Measurements from ENCODE around the gene MAN1A2. TPM values are rescaled to one million over a fixed set of nuclear protein-coding genes. Genes with fewer than 3 reads are reported as not detected.

Gene MAN1A2
- total RNA-seq, 6 experiments from 2014 or later: 24.6 to 39.2 (median 31.2) TPM

GRCh38 chr1:117392771-117393170, 25.5 kb downstream of the MAN1A2 start:
- TF ChIP-seq POLR2A (IDR thresholded peaks at IDR 0.05): no peak
- no peak for TF ChIP-seq CTCF (IDR thresholded peaks at IDR 0.05)
- Histone ChIP-seq H3K27ac (no peak overlapping the region), H3K4me3 (no peak overlapping the region), H3K9me3 (no peaks in the 10 kb centered on the region), H3K27me3 (no peaks in the 10 kb centered on the region), H3K4me1 (peaks cover 0 to 21% (median 0%) of the 10 kb centered on the region in 4 donors), H3K36me3 (no peaks in the 10 kb centered on the region)
- ATAC-seq (no peak), DNase-seq (no peak)
- intact Hi-C loops (cut with DNase I): no loop called here
- 27% methylated on average over 1 of the region's 1 CpG for WGBS (ENCODE audit: insufficient coverage, low coverage, low lambda C conversion rate, missing lambda C conversion rate)

- no peak for TF ChIP-seq CTCF (IDR thresholded peaks at IDR 0.05)
- no peak for TF ChIP-seq POLR2A (IDR thresholded peaks at IDR 0.05)
- Histone ChIP-seq H3K4me3 (no peak overlapping the region), H3K27me3 (no peaks in the 10 kb centered on the region), H3K4me1 (peaks cover 0 to 14% (median 2%) of the 10 kb centered on the region in 4 donors), H3K9me3 (no peaks in the 10 kb centered on the region), H3K27ac (no peak overlapping the region), H3K36me3 (no peaks in the 10 kb centered on the region)
- no peak for ATAC-seq
- no peak for DNase-seq
- intact Hi-C loops (cut with DNase I): no loop called here
These were observed 28.8 kb downstream of the MAN1A2 start for GRCh38 chr1:117396074-117396473.

GRCh38 chr1:117396636-117397035, 29.4 kb downstream of the MAN1A2 start:
- intact Hi-C loops (cut with DNase I): no loop called here
- Histone ChIP-seq H3K4me1 (peaks cover 0 to 13% (median 2%) of the 10 kb centered on the region in 4 donors), H3K27me3 (no peaks in the 10 kb centered on the region), H3K9me3 (no peaks in the 10 kb centered on the region), H3K27ac (no peak overlapping the region), H3K36me3 (no peaks in the 10 kb centered on the region), H3K4me3 (no peak overlapping the region)
- DNase-seq (no peak), ATAC-seq (no peak)
- TF ChIP-seq POLR2A (IDR thresholded peaks at IDR 0.05) (no peak), CTCF (IDR thresholded peaks at IDR 0.05) (no peak)

- Histone ChIP-seq H3K9me3 (no peaks in the 10 kb centered on the region), H3K4me1 (peaks cover 0 to 13% (median 2%) of the 10 kb centered on the region in 4 donors), H3K27me3 (no peaks in the 10 kb centered on the region), H3K4me3 (no peak overlapping the region), H3K27ac (no peak overlapping the region), H3K36me3 (no peaks in the 10 kb centered on the region)
- no peak for DNase-seq
- ATAC-seq: no peak
- 84% methylated on average over 5 of the region's 6 CpGs for WGBS (ENCODE audit: insufficient coverage, low coverage, low lambda C conversion rate, missing lambda C conversion rate)
- intact Hi-C loops (cut with DNase I): no loop called here
- no peak for TF ChIP-seq CTCF (IDR thresholded peaks at IDR 0.05)
- TF ChIP-seq POLR2A (IDR thresholded peaks at IDR 0.05): no peak
These were observed 31.7 kb downstream of the MAN1A2 start for GRCh38 chr1:117398957-117399356.

GRCh38 chr1:117401761-117402160, 34.5 kb downstream of the MAN1A2 start:
- intact Hi-C loops (cut with DNase I): no loop called here
- no peaks in the 10 kb centered on the region for H3K9me3 ChIP-seq
- DNase-seq (no peak), ATAC-seq (no peak)
- peaks cover 0 to 3% (median 2%) of the 10 kb centered on the region in 4 donors for H3K4me1 ChIP-seq
- TF ChIP-seq POLR2A (IDR thresholded peaks at IDR 0.05): no peak
- TF ChIP-seq CTCF (IDR thresholded peaks at IDR 0.05): no peak
- H3K27ac ChIP-seq: no peak overlapping the region
- no peaks in the 10 kb centered on the region for H3K36me3 ChIP-seq
- no peaks in the 10 kb centered on the region for H3K27me3 ChIP-seq
- no peak overlapping the region for H3K4me3 ChIP-seq
